Vagina (tissue), 2 donors: ENCODE results near the gene RARA. TPM values are rescaled to one million over a fixed set of nuclear protein-coding genes. Genes with fewer than 3 reads are reported as not detected.
"Not testable (repeated sequence)": the region's sequence is repeated elsewhere in the genome, so short reads cannot be mapped to it uniquely, and the experiment has no call there.

Experiments used
- DNase-seq, 2 donors: peaks; one replicate each; pipeline ENCODE4 v3.0.0-alpha.2; 2017; ENCODE audit errors: extremely low spot score in 2 of 2
- H3K27ac ChIP-seq: fragments of 200-600 bp; sonication (generic); one replicate; pipeline ENCODE4 v1.5.1; 2019
- H3K27me3 ChIP-seq: fragments of 200-600 bp; sonication (generic); one replicate; pipeline ENCODE4 v1.5.1; 2019
- H3K36me3 ChIP-seq, 2 donors: fragments of 200-600 bp; sonication (generic); one replicate each; pipeline ENCODE4 v1.5.1; 2017 to 2019
- H3K4me1 ChIP-seq: fragments of 200-600 bp; sonication (generic); one replicate; pipeline ENCODE4 v1.5.1; 2019
- H3K4me3 ChIP-seq, 2 donors: fragments of 200-600 bp; sonication (generic); 1 replicate in 1 of 2; 2 replicates in 1 of 2; pipeline ENCODE4 v1.5.1; 2016 to 2019
- H3K9me3 ChIP-seq: fragments of 200-600 bp; sonication (generic); one replicate; pipeline ENCODE4 v1.5.1; 2019
- CTCF ChIP-seq, 3 experiments: fragments of 450-650 bp in 2 of 3; fragments of 200-600 bp in 1 of 3; sonication (generic) in 1 of 3; IDR thresholded peaks; one replicate each; pipeline ENCODE4 v1.5.1; 2017 to 2019; ENCODE audit warnings: antibody characterized with exemption in 3 of 3, mild to moderate bottlenecking in 2 of 3, moderate library complexity in 2 of 3
- POLR2A ChIP-seq, 2 donors: fragments of 450-650 bp; IDR thresholded peaks; one replicate each; pipeline ENCODE4 v1.6.1; 2017; ENCODE audit warnings: antibody characterized with exemption in 2 of 2, mild to moderate bottlenecking in 2 of 2, moderate library complexity in 2 of 2
- POLR2AphosphoS5 ChIP-seq, 2 donors: sonication (generic); formaldehyde crosslinking; IDR thresholded peaks; one replicate each; pipeline ENCODE4 v1.9.0; 2017; ENCODE audit warnings: antibody characterized with exemption in 2 of 2, mild to moderate bottlenecking in 2 of 2, low read depth in 1 of 2; ENCODE audit not compliant: insufficient read depth in 1 of 2
- intact Hi-C: fragments of 100-400 bp; cut with DNase I; formaldehyde crosslinking; loops from one replicate; pipeline ENCODE4 v1.15.1; 2023
- total RNA-seq: library from RNA; depleted of rRNA; stranded (reverse); fragments of >200 nt; gene quantifications from one replicate; pipeline ENCODE4 v1.2.3, GENCODE V29; 2016

Gene RARA
- total RNA-seq, 1 donor from 2014 or later = 58.9 TPM

GRCh38 chr17:40374821-40375498 is 66.0 kb downstream of the RARA start:
- no peaks in the 10 kb centered on the region for H3K9me3 ChIP-seq
- no peak for DNase-seq
- no peak overlapping the region for H3K27ac ChIP-seq
- H3K4me1 ChIP-seq = no peaks in the 10 kb centered on the region
- H3K36me3 ChIP-seq = no peaks in the 10 kb centered on the region
- no peak overlapping the region for H3K4me3 ChIP-seq
- TF ChIP-seq POLR2AphosphoS5 (IDR thresholded peaks at IDR 0.05; ENCODE audit: insufficient read depth in 1 of 2, low read depth in 1 of 2) (no peak), POLR2A (IDR thresholded peaks at IDR 0.05) (no peak), CTCF (IDR thresholded peaks at IDR 0.05) (no peak)
- H3K27me3 ChIP-seq = no peaks in the 10 kb centered on the region
- intact Hi-C loops = no loop called here

- H3K4me1 ChIP-seq, H3K9me3 ChIP-seq, H3K4me3 ChIP-seq, H3K27me3 ChIP-seq, intact Hi-C loops, H3K27ac ChIP-seq, H3K36me3 ChIP-seq: not testable (repeated sequence)
- DNase-seq = peak in 1 of 2 donors; percentile 22
Measured at GRCh38 chr17:40375786-40376185, 66.8 kb downstream of the RARA start.

GRCh38 chr17:40376541-40376940 is 67.6 kb downstream of the RARA start:
- H3K9me3 ChIP-seq, intact Hi-C loops, H3K27me3 ChIP-seq, H3K36me3 ChIP-seq, H3K4me3 ChIP-seq, H3K4me1 ChIP-seq, H3K27ac ChIP-seq, DNase-seq: not testable (repeated sequence)

- intact Hi-C loops = no loop called here
- no peaks in the 10 kb centered on the region for H3K9me3 ChIP-seq
- DNase-seq = no peak
Measured at GRCh38 chr17:40377832-40378231, 68.9 kb downstream of the RARA start.

GRCh38 chr17:40378966-40379365 is 70.0 kb downstream of the RARA start:
- DNase-seq = no peak
- no peaks in the 10 kb centered on the region for H3K4me1 ChIP-seq
- H3K27ac ChIP-seq = no peak overlapping the region
- no peak overlapping the region for H3K4me3 ChIP-seq
- intact Hi-C loops = no loop called here
- TF ChIP-seq POLR2A (IDR thresholded peaks at IDR 0.05) = no peak
- TF ChIP-seq POLR2AphosphoS5 (IDR thresholded peaks at IDR 0.05; ENCODE audit: insufficient read depth in 1 of 2, low read depth in 1 of 2) = no peak
- TF ChIP-seq CTCF (IDR thresholded peaks at IDR 0.05) = no peak
- H3K9me3 ChIP-seq = no peaks in the 10 kb centered on the region
- no peaks in the 10 kb centered on the region for H3K36me3 ChIP-seq
- no peaks in the 10 kb centered on the region for H3K27me3 ChIP-seq

More at GRCh38 chr17:40377832-40378231, 68.9 kb downstream of the RARA start:
- Histone ChIP-seq H3K27ac (no peak overlapping the region), H3K4me3 (no peak overlapping the region), H3K27me3 (no peaks in the 10 kb centered on the region), H3K4me1 (no peaks in the 10 kb centered on the region), H3K36me3 (no peaks in the 10 kb centered on the region)
- no peak for TF ChIP-seq POLR2AphosphoS5 (IDR thresholded peaks at IDR 0.05; ENCODE audit: insufficient read depth in 1 of 2, low read depth in 1 of 2)
- TF ChIP-seq POLR2A (IDR thresholded peaks at IDR 0.05) = no peak
- no peak for TF ChIP-seq CTCF (IDR thresholded peaks at IDR 0.05)

- Histone ChIP-seq H3K4me1 (no peaks in the 10 kb centered on the region), H3K36me3 (no peaks in the 10 kb centered on the region), H3K27ac (no peak overlapping the region), H3K4me3 (no peak overlapping the region), H3K9me3 (no peaks in the 10 kb centered on the region), H3K27me3 (no peaks in the 10 kb centered on the region)
- no peak for DNase-seq
- intact Hi-C loops = no loop called here
- TF ChIP-seq POLR2A (IDR thresholded peaks at IDR 0.05) = no peak
- no peak for TF ChIP-seq CTCF (IDR thresholded peaks at IDR 0.05)
- no peak for TF ChIP-seq POLR2AphosphoS5 (IDR thresholded peaks at IDR 0.05; ENCODE audit: insufficient read depth in 1 of 2, low read depth in 1 of 2)
Measured at GRCh38 chr17:40382251-40382650, 73.3 kb downstream of the RARA start.

GRCh38 chr17:40386555-40386954 is 77.6 kb downstream of the RARA start:
- H3K4me3 ChIP-seq, H3K36me3 ChIP-seq, H3K9me3 ChIP-seq, H3K4me1 ChIP-seq, H3K27me3 ChIP-seq, H3K27ac ChIP-seq, intact Hi-C loops, DNase-seq: not testable (repeated sequence)
